HG03342 (cell line): ENCODE data around the gene SCLY.

ENCODE experiments used
- ATAC-seq: cut with Tn5 transposase; IDR thresholded peaks from one replicate; pipeline ENCODE4 v1.9.1; 2021; ENCODE audit warnings: mild to moderate bottlenecking, moderate library complexity; ENCODE audit not compliant: unreplicated experiment

Gene SCLY

DNA sequence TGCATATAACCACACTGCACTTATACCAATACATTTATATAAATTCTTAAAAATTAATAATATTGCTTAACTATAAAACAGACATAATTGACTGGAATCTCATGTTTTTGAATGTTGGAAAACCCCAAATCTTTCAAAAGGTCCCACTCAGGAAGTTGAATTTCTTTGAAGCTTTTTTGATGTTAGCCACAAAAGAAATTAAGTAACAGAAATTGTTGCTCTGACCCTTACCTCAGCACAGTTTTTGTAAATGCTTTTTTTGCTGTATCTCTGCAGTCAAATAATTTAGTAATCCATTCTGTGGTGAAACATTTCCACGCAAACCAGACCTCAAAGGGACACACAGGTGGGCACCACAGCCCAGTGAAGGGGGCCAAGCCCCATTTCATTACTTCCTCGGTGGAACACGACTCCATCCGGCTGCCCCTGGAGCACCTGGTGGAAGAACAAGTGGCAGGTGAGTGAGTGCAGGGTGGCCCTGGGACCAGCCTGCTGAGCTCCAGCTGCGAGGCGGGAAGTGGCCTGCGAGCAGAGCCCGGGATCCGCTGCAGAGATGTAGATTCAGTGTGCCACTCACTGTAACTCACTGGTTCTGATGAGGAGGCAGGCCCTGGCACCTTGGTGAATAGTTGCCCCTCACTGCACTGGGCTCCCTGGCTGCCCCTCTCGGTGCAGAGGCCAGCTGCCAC is 8.4 kb downstream of the SCLY start:
- no peak for ATAC-seq

DNA sequence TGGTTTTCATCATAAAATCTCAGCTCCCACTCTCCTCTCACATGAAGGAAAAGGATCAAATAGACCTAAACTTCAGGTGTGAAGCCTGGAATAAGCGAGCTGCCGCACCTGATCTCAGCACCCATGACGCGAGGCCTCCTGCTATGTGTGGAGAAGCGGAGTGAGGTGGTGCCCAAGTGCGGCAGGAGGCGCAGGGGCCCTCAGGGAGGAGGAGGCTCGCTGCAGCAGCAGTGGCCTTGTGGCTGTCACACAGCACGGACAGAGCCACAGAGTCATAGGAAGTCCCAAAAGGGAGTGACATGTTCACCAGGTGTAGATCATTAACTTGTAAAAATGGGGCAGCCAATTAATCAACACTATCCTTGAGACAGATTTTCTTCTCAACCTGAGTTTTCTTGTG is 9.1 kb downstream of the SCLY start:
- ATAC-seq, result no peak

DNA sequence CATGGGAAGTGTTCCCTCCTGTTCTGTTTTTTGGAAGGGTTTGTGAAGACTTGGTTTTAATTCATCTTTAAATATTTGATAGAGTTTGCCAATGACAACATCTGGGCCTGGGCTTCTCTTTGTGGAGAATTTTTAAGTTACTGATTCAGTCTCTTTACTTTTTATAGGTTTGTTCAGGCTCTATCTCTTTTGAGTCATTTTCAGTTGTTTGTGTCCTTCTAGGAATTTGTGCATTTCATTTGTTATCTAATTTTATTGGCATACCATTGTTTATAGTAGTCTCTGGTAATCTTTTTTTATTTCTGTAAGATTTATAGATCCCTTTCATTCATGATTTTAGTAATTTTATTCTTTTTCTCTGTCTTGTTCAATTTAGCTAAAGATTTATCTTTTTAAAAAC is 14.6 kb downstream of the SCLY start:
- ATAC-seq, result no peak

DNA sequence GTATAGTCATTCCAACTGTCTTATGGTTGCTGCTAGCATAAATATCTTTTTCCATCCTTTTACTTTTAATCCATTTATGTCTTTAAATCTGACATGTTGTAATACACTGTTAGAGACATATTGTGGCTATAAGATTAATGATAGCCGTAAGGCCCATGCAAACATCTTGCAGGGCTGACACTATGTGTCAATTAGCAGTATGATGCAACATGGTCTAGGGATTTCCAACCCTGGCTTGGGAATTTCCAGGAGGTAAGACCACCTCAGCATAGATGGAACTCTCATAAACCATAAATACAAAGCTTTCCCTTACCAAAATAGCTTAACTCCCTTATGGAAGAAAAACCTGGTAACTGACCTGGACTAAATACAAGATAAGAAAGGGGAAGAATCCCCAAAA is 16.5 kb downstream of the SCLY start:
- ATAC-seq, result no peak

DNA sequence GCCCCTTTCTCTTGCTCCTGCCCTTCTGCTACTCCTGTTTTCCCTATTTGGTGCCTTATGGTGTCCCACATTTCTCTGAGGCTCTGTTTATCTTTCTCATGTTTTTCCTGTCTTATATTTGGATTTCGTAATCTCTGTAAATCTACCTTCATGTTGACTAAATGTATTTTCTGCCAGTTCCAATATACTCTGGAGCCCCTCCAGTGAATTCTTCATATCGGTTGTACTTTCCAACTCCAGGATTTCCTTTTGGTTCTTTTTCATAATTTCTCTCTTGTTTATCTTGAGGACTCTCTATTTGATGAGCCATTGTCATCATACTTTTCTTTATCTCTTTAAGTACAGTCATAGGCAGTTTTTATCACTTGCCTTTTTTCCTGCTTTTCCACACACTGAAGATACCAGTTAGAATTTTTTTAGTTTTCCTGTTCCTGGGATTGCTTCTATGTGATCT is 19.1 kb downstream of the SCLY start:
- ATAC-seq, result no peak

DNA sequence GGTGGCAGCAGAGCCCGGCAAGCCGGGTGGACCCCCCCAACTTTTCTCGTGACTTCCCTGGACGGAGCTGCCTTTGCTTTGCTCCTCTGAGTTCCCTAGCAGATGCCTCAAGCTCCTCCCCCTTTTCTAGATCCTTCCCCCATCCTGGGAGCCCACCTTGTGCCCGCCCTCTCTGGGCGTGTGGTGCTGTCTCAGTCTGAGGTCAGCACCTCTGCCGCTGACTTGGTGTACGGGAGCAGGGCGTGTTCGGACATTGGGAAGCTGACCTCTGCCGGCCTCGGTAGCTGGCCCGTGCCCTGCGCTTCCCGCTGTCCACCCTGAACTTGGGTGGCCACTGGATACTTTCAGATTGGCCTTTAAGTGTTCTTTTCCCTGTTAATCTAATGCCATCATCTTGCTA is 19.7 kb downstream of the SCLY start:
- no peak for ATAC-seq

DNA sequence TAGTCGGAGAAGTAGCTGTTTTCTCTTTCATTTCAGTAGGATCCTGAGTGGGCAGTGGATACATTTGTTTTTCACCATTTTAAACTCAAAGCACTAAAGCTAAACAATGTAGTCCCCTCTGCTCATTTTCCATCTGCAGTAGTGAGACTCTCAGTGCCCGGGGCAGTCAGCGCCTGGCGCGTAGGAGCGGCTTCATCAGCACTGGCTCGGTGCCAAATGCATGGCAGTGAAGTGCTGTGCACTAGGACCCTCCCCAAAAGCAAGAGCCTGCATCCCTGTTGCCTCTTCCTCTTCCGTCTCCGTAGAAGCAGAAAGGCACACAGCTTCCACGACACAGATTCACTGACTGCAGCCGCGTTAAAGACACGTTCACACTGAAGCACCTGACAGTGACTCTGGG is 20.3 kb downstream of the SCLY start:
- no peak for ATAC-seq

DNA sequence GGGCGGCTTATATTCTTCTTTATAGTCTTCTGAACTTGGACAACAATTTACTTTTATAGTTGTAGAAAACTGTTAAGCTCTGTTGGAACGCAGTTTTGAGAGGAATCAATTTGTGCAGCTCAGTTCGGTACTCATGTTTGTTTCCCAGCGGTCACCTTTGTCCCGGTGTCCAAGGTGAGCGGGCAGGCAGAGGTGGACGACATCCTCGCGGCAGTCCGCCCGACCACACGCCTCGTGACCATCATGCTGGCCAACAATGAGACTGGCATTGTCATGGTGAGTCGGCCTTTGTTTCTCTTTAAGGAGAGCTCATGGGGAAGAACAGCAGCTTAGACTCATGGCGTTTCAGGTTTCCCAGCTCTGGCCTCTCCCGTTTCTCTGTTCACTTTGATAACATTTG is 20.8 kb downstream of the SCLY start:
- no peak for ATAC-seq

DNA sequence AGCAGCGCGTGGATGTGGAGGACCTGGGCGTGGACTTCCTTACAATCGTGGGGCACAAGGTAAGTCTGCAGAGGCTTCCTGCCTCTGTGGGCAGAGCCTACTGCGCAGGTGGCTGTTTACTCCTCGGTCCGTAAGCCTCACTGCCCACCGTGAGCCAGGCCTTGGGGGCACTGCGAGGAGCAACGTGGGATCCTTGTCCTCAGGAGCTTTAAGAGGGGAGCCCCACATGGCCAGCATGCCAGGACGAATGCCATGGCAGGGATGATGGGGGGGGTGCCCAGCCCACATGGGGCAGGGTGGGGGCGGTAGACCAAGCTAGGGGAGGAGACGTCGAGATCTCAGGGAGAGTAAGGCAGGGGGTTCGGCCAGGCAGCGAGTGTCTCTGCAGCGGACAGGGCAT is 21.4 kb downstream of the SCLY start:
- ATAC-seq, result no peak

DNA sequence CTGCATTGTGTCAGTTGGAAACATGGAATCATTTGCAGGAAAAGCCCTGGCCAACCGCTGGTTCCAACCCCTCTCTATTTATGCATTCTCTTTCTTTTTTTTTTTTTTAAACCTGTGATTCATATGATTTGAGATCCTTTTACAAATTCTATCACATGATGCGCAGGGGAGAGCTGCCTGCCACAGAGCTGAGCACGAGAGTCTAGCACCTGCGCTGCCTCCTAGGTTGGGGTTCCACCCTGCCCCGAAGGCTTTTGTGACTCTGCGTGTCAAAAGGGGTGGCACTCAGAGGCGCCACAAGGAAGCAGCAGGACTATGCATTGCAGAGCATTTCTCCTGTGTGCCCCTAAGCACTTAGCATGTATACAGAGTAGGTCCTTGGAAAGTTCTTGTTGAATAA is 22.0 kb downstream of the SCLY start:
- ATAC-seq, result no peak

DNA sequence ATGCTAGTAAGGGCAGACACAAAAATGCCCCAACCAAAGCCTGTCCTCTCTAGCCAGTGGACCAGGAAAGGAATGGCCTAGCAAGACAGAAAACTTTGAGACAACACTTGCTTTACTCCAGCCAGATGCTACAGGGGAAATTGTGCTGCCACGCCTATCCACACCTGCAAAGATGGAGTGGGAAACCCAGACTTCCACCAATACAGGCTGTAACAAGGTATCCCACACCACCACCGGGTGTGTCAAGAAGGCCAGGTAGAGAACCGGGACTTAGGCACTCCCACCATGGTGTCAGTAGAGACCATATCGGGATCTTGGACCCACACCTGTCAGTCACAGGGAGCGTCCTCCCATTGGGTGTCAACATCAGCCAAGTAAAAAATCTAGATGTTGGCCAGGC is 23.1 kb downstream of the SCLY start:
- no peak for ATAC-seq

DNA sequence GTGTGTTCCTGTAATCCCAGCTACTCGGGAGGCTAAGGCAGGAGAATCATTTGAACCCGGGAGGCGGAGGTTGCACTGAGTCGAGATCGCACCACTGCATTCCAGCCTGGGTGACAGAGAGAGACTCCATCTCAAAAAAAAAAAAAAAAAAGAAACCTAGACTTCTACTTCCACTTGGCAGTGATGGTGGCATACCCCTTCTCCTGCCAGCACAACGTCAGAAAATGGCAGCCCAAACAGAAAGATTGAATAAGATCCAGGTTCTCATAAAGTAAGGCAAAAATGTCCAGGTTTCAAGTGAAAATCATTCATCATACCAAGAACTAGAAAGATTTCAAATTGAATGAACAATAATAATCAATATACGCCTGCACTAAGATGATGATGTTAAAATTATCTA is 24.0 kb downstream of the SCLY start:
- ATAC-seq, result no peak

DNA sequence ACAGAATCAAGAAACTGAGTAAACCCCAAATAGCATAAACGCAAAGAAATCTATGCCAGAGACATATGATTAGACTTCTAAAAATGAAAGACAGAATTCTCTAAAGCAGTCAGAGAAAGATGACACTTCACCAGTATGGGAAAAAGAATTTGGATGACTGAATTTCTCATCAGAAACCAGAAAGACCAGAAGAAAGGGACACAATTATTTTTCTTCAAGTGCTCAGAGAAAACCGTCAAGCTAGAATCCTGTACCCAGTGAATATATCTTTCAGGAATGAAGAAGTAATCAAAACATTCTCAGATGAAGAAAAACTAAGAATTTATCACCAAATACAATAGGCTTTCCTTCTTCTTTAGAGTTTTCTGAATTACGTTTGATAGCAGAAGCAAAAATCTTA is 25.1 kb downstream of the SCLY start:
- ATAC-seq, result no peak

DNA sequence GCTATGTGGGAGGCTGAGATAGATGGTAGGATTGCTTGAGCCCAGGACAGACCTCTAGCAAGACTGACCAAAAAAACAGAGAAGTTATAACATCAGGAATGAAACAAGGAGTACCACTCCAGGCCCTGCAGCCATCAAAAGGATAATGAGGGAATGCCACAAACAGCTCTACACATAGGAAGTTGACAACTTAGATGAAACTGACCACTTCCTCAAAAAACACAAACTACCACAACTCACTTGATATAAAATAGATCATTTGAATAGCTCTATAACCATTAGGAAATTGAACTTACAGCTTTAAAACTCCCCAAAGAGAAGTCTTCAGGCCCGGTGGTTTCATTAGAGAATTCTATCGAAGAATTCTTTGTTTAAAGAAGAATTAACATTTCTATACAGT is 26.4 kb downstream of the SCLY start:
- no peak for ATAC-seq

DNA sequence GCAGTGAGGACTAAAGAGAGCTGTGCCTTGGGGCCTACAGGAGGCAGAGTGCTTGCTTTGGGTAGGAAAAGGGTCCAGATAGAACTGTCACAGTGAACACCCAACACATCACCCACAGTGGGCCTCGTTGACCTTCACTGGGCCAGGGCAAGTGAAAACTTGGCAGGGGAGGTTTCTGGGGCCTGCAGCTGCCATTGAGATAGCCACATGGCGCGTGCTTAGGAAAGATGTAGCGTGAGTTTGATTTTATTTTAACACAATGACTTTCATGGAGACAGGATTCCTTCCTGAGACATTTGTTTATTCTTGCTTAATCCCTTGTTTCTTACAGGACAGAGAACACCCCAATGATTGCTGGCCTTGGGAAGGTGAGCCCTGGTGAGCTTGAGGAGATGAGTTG is 30.1 kb downstream of the SCLY start:
- no peak for ATAC-seq

DNA sequence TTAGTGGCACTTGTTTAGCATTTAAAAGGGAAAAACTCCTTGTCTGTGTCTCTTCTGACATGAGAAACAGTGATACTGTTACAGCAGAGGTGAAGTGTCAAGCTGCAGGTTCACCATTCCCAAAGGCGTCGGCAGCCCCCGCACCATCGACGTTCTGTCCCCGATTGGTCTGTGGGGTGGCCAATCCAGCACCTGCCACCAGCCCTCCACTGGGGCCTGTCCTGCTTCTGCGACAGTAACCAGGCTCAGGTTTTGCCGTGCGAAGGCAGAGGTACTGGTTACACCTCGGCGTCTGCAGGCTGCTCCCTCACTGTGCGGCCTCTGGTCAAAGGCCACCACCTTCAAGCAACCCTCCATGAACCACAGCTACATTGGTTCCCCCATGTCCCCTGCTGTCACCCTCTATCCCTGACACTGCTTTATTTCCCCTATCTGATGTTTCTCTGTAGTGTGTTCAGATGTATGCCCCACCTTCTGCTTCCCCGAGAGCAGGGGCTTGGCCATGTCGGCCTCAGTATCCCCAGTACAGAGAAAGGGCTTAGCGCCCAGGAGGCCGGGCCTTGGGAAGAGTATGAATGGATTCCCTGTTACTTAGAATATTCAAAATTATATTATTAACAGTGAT is 30.7 kb downstream of the SCLY start:
- ATAC-seq, result no peak

DNA sequence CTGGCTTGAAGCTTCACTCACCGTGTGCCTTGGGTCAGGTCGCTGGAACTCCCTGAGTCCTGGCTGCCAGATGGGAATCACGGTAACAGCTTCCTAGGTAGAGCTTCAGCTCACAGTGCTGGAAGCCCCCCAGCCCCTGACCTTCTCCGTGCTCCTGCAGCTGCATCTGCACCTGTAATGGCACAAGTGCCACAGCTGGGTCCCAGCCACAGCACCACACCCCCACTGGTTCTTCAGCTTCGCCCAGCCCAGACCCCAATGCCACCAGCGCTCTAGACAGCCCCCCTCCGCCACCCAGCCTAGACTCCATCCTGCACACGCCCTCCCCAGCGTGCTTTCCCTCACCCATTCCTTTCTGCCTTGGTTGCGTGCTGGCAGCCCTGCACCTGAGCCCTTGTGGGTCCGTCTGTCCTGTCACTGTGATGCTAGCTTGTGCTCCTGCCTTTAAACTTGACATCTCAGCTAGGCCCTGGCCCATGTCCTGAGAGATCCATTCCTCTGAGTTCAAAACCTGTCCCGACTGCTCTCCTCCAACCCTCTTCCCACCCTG is 31.8 kb downstream of the SCLY start:
- no peak for ATAC-seq

DNA sequence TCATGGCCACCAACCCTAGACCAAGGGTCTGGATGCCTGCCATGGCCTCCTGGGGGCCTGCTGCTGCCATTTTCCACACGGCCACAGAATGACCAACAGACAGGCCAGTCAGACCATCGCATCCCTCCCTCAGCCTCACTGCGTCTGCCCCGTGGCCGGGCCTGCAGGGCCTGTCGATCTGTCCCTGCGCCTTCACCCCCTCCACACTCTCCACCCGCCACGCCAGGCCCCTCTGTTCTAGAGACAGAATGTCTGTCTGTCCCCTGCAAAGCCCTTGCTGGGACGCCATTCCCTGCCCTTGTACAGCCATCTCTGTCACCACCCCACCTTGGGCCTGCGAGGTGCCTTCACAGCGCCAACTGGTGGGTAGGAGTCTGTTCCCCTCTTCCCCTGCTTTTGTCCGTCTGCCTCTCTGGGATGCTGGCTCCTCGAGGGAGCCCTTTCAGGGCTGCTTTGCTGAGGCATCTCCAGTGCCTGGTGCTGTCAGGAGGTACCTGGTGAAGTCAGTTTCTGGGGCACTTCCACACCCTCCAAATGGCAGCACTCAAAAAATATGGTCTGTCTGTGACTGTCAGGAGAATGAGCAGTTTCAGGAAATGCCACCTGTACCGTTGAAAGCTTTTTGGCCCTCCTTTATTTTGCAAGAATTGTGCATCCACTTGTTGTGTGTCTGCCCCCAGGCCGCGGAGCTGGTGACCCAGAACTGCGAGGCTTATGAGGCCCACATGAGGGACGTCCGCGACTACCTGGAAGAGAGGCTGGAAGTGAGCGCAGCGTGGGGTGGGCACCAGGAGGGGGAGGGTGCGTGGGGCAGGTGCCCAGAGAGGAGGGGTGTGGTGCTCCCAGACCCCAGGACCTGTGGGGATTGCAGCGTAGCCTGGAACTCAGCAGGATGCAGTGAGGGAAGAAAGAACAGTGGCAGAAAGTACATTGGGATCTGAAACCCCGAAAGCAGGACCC is 32.7 kb downstream of the SCLY start:
- ATAC-seq, result no peak

DNA sequence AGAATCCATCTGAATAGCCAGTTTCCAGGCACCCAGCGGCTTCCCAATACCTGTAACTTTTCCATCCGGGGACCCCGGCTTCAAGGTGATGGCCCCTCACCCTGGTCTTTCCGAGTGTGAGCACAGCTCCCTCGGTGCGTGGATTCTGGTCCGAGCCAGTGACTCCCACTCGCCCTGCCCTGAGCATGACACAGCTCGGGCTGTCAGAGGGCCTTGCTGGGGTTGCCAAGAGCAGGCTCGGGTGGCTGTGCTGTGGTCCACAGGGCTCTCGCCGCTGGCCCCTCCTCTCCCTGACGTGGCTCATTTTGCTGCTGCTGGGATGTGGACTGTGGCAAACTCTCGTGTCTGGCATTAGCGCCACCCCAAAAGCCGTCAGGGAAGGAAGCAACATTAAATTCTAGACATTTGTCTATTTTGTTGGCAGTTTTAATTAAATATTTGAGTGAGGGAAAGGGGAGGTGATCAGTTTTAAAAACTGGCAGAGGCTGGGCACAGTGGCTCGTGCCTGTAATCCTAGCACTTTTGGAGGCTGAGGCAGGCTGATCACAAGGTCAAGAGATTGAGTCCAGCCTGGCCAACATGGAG is 33.7 kb downstream of the SCLY start:
- no peak for ATAC-seq

DNA sequence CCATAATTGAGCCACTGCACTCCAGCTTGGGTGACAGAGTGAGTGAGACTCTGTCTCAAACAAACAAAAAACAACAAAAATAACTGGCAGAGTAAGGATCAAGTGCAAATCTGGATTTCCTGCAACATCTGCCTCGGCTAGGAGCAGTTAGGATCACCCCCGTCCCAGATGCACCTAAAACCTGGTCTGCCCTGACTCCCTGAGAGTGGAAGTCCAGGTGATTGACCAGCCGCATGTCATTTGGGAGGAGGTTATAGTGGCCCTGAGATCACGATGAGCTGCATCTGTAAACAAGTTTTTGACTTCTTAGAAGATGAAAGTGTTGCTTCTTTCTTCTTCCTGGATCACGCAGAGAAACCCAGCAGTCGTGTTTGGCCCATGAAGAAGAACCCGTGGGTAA is 34.3 kb downstream of the SCLY start:
- ATAC-seq, result no peak

DNA sequence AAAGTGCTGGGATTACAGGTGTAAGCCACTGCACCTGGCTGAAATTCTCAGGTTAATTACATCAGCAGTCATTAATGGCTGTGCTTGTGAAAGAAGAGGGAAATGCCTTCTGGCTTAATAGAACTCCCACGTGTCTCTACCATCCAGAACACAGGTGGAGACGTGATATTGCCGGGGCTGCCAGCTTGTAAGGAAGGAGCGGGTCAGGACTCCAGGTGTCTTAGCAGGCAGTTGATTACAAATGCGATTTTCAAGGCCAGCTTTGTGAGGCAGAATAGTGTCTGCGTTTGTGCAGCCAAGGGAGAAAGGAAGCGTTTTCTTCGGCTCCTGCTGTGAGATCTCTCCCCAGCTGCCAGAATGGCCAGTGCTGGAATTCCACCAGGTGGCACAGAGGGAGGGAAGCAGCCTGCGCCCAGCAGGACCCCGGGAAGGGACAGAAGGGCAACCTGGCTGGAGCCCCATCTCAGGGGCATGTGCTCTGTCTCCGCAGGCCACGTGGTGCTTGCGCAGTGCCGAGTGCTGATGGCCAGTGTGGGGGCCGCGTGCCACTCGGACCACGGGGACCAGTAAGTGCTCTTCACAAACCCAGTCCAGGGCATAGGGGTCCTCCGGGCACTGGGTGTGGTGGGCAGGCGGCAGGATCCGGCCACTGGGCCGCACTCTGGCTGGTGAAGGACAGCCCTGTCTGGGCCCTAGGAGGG is 35.7 kb downstream of the SCLY start:
- no peak for ATAC-seq
